PC-3 (cell line): ENCODE measurements around the gene IRF9.

Experiments
- CTCF ChIP-seq: fragments of 300-600 bp; sonication (generic); conservative IDR thresholded peaks from 2 replicates; pipeline ENCODE4 v1.5.1; 2017; ENCODE audit warnings: antibody characterized with exemption, low read depth, mild to moderate bottlenecking, low read length
- EZH2phosphoT487 ChIP-seq: fragments of 300-600 bp; sonication (generic); IDR thresholded peaks from 2 replicates; pipeline ENCODE4 v1.6.1; 2018; ENCODE audit warnings: mild to moderate bottlenecking, antibody characterized with exemption, low read length, borderline replicate concordance

DNA sequence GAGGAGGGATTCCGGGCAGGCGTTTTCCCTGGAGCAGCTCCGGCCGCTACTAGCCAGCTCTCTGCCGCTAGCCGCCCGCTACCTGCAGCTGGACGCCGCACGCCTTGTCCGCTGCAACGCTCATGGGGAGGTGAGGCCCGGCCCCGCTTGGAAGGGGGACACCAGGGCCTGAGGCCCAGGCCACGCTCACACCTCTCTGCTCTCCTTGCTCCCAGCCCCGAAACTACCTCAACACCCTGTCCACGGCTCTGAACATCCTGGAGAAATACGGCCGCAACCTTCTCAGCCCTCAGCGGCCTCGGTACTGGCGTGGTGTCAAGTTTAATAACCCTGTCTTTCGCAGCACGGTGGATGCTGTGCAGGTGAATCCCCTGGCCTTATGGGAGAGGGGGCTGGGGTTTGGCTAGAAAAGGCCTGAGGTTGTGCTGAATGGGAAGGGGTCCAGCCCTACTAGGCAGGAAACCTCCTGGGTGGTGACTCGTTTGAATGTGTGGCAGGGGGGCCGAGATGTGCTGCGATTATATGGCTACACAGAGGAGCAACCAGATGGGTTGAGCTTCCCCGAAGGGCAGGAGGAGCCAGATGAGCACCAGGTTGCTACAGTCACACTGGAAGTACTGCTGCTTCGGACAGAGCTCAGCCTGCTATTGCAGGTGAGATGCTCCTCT, 13.2 kb upstream of the IRF9 start:
- TF ChIP-seq EZH2phosphoT487: no peak
- TF ChIP-seq CTCF: no peak
